MM.1S (cell line): Measurements from ENCODE around the gene MRPL51.

ENCODE experiments used
- DNase-seq: peaks from one replicate; pipeline ENCODE4 v3.0.0-alpha.2; 2015
- H2AFZ ChIP-seq: fragments of 300-600 bp; sonication (generic); 2 replicates; pipeline ENCODE4 v1.6.0; 2016; ENCODE audit warnings: antibody characterized with exemption, low read length
- H3F3A ChIP-seq: fragments of 300-600 bp; sonication (generic); 2 replicates; pipeline ENCODE4 v1.6.1; 2016; ENCODE audit warnings: mild to moderate bottlenecking, antibody characterized with exemption, low read length, moderate library complexity, mixed read lengths; ENCODE audit not compliant: insufficient read depth
- H3K27ac ChIP-seq: fragments of 300-600 bp; sonication (generic); 2 replicates; pipeline ENCODE4 v1.5.1; 2016; ENCODE audit warnings: mild to moderate bottlenecking, low read length
- H3K27me3 ChIP-seq: fragments of 300-600 bp; sonication (generic); replicated peaks from 2 replicates; pipeline ENCODE4 v1.6.0; 2016; ENCODE audit warnings: low read length; ENCODE audit not compliant: insufficient read depth
- H3K36me3 ChIP-seq: fragments of 300-600 bp; sonication (generic); replicated peaks from 2 replicates; pipeline ENCODE4 v1.6.1; 2016; ENCODE audit warnings: mild to moderate bottlenecking, low read length, mixed read lengths; ENCODE audit not compliant: insufficient read depth
- H3K4me1 ChIP-seq: fragments of 300-600 bp; sonication (generic); 2 replicates; pipeline ENCODE4 v1.6.1; 2016; ENCODE audit warnings: low read length, mixed read lengths
- H3K4me2 ChIP-seq: fragments of 300-600 bp; sonication (generic); 2 replicates; pipeline ENCODE4 v1.6.0; 2016; ENCODE audit warnings: low read depth, low read length
- H3K4me3 ChIP-seq: fragments of 300-600 bp; sonication (generic); 2 replicates; pipeline ENCODE4 v1.5.1; 2016; ENCODE audit warnings: low read length, mixed read lengths
- H3K79me2 ChIP-seq: fragments of 300-600 bp; sonication (generic); 2 replicates; pipeline ENCODE4 v1.6.1; 2016; ENCODE audit warnings: mixed run types, low read length, mixed read lengths
- H3K9ac ChIP-seq: fragments of 300-600 bp; sonication (generic); 2 replicates; pipeline ENCODE4 v1.6.1; 2016; ENCODE audit warnings: low read length, mixed read lengths
- H3K9me2 ChIP-seq: fragments of 300-600 bp; sonication (generic); replicated peaks from 2 replicates; pipeline ENCODE4 v1.6.1; 2016; ENCODE audit warnings: mild to moderate bottlenecking, low read length, mixed read lengths; ENCODE audit not compliant: insufficient read depth
- H3K9me3 ChIP-seq: fragments of 300-600 bp; sonication (generic); replicated peaks from 2 replicates; pipeline ENCODE4 v1.6.1; 2016; ENCODE audit warnings: mild to moderate bottlenecking, low read length, mixed read lengths; ENCODE audit not compliant: insufficient read depth
- H4K20me1 ChIP-seq: fragments of 300-600 bp; sonication (generic); 2 replicates; pipeline ENCODE4 v1.6.1; 2016; ENCODE audit warnings: mild to moderate bottlenecking, low read length, moderate library complexity, mixed read lengths; ENCODE audit not compliant: insufficient read depth
- EZH2 ChIP-seq: fragments of 300-600 bp; sonication (generic); optimal IDR thresholded peaks from 2 replicates; pipeline ENCODE3; 2017; ENCODE audit warnings: low read depth, mild to moderate bottlenecking, antibody characterized with exemption, low read length, mixed read lengths
- EZH2phosphoT487 ChIP-seq: fragments of 300-600 bp; sonication (generic); IDR thresholded peaks from 2 replicates; pipeline ENCODE4 v1.6.1; 2018; ENCODE audit warnings: antibody characterized with exemption, low read length
- TF ChIP-seq, protein P1 (sequence below): fragments of 300-600 bp; sonication (generic); IDR thresholded peaks from 2 replicates; pipeline ENCODE4 v1.5.1; 2016; ENCODE audit warnings: antibody characterized with exemption, low read length, mixed read lengths

The MRPL51 gene

DNA sequence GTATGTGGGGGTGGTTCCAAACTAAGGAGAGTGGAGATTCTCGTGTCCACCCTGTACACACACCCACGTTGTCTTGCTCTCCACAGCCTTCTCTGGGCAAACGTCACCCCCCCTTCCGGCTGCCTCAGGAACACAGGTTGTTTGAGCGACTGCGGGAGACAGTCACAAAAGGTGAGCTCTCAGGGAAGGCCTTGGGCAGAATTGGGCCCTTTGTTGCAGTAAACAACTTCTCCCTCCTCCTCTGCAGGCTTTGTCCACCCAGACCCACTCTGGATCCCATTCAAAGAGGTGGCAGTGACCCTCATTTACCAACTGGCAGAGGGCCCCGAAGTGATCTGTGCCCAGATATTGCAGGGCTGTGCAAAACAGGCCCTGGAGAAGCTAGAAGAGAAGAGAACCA is 33.1 kb upstream of the MRPL51 start:
- Histone ChIP-seq H3K4me3 (no peak overlapping the region), H2AFZ (no peak overlapping the region), H3K4me1 (0 out of 2 replicates have a peak, but pooled peaks cover 4% of the 10 kb centered on the region), H3K36me3 (peaks cover 56% of the 10 kb centered on the region), H3K4me2 (no peak overlapping the region), H3K27ac (no peak overlapping the region), H3K9ac (no peak overlapping the region), H3K9me3 (no peaks in the 10 kb centered on the region), H3K27me3 (no peaks in the 10 kb centered on the region), H4K20me1 (no peaks in the 10 kb centered on the region), H3F3A (peaks cover 14% of the 10 kb centered on the region), H3K9me2 (no peaks in the 10 kb centered on the region), H3K79me2 (peaks cover 23% of the 10 kb centered on the region)
- DNase-seq = no peak
- TF ChIP-seq EZH2 (no peak), EZH2phosphoT487 (no peak)
- TF ChIP-seq, protein P1, sequence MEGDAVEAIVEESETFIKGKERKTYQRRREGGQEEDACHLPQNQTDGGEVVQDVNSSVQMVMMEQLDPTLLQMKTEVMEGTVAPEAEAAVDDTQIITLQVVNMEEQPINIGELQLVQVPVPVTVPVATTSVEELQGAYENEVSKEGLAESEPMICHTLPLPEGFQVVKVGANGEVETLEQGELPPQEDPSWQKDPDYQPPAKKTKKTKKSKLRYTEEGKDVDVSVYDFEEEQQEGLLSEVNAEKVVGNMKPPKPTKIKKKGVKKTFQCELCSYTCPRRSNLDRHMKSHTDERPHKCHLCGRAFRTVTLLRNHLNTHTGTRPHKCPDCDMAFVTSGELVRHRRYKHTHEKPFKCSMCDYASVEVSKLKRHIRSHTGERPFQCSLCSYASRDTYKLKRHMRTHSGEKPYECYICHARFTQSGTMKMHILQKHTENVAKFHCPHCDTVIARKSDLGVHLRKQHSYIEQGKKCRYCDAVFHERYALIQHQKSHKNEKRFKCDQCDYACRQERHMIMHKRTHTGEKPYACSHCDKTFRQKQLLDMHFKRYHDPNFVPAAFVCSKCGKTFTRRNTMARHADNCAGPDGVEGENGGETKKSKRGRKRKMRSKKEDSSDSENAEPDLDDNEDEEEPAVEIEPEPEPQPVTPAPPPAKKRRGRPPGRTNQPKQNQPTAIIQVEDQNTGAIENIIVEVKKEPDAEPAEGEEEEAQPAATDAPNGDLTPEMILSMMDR = no peak

DNA sequence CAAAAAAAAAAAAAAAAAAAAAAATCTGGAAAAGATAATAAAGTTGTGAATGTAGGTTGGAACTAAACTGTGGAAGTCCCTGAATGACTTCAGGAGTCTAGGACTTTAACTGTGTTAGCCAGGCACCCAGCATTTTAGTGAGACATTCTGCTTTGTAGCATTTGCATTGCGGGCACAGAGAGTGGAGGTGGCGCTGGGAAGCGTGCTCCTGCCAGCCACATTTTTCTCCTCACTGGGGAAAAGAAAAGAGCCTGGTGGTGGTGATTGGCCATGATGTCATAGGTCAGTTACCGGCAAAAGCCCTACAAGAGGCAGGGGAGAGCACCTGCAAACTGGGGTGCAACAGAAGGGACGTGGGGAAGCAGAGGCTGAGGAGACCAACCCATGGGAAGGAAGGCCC is 31.6 kb upstream of the MRPL51 start:
- TF ChIP-seq EZH2 (no peak), EZH2phosphoT487 (no peak)
- TF ChIP-seq, protein P1 = no peak

DNA sequence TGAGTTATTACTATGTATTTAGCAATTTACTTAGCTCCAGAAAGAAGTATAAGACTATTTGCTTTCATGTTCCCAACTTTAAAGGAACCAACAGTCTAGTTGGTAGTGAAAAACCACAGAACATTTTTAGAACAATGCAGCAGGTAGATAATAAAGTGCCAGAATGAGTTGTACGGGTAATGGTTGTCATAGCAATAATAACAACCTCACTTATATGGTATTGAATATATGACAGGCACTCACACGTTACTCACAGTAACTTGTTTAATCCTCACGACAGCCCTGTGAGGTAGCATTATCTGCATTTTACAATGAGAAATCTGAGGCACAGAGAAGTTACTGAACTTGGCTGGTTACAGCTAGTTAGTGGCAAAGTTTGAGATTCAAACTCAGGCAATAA is 30.6 kb upstream of the MRPL51 start:
- no peak for DNase-seq
- no peak overlapping the region for H3K4me3 ChIP-seq
- TF ChIP-seq, protein P1 = no peak
- no peak for TF ChIP-seq EZH2phosphoT487

More for the DNA sequence above, 31.6 kb upstream of the MRPL51 start:
- DNase-seq = no peak
- Histone ChIP-seq H3K4me1 (no peaks in the 10 kb centered on the region), H3K36me3 (peaks cover 42% of the 10 kb centered on the region), H3K4me3 (no peak overlapping the region), H3K27ac (no peak overlapping the region), H3K9me2 (no peaks in the 10 kb centered on the region), H3K9ac (no peak overlapping the region), H3F3A (peaks cover 4% of the 10 kb centered on the region), H2AFZ (no peak overlapping the region), H3K79me2 (peaks cover 13% of the 10 kb centered on the region; the same call in 1 of the 2 replicates), H4K20me1 (no peaks in the 10 kb centered on the region), H3K4me2 (no peak overlapping the region), H3K9me3 (no peaks in the 10 kb centered on the region), H3K27me3 (no peaks in the 10 kb centered on the region)

More for the DNA sequence above, 30.6 kb upstream of the MRPL51 start:
- Histone ChIP-seq H3K27ac (no peak overlapping the region), H4K20me1 (no peaks in the 10 kb centered on the region), H3K79me2 (peaks cover 13% of the 10 kb centered on the region; the same call in 1 of the 2 replicates), H3F3A (peaks cover 4% of the 10 kb centered on the region; the same call in 1 of the 2 replicates), H3K36me3 (peaks cover 39% of the 10 kb centered on the region), H3K9me2 (no peaks in the 10 kb centered on the region), H3K4me2 (no peak overlapping the region), H3K9ac (no peak overlapping the region), H3K27me3 (no peaks in the 10 kb centered on the region), H3K4me1 (no peaks in the 10 kb centered on the region), H2AFZ (no peak overlapping the region), H3K9me3 (no peaks in the 10 kb centered on the region)
